HTR-8/SVneo (cell line): ENCODE data around the gene USP17L30.
"Not testable (repeated sequence)": the region's sequence is repeated elsewhere in the genome, so short reads cannot be mapped to it uniquely, and the experiment has no call there.

Experiments used
- DNase-seq: peaks from one replicate; pipeline ENCODE4 v3.0.0; 2011; ENCODE audit warnings: low spot score, mixed read lengths; ENCODE audit not compliant: insufficient read length
- FAIRE-seq: peaks from 2 replicates; lab custom pipeline; 2011; peaks lifted over from hg19 to GRCh38; lab: Jason Lieb, UNC

The USP17L30 gene

DNA sequence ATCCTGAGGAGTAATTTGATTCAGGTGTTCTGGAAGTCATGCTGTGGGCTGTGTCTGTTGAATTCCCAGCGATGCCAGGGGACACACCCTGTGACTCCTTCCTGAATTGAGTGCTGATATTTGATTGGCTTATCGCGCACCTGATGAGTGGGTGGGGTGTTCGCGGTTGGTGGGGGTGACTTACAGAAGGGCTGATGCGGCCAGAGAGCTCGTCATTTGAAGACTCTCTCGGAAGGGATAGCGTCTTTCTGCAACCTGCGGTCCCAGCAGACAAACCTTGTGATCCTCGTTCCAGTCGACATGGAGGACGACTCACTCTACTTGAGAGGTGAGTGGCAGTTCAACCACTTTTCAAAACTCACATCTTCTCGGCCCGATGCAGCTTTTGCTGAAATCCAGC, at the start of gene USP17L30:
TSS of gene USP17L30 (plus strand) at position 301 of the 400 bp plus-strand sequence. CDS start at position 301, 0 bp downstream.
- DNase-seq, FAIRE-seq: not testable (repeated sequence)

GRCh38 chr4:9324191-9324590, 38.7 kb upstream of the USP17L30 start:
- FAIRE-seq, DNase-seq: not testable (repeated sequence)

- not testable (repeated sequence) for FAIRE-seq, DNase-seq
Measured at GRCh38 chr4:9324865-9325264, 38.1 kb upstream of the USP17L30 start, which contains the start of gene USP17L24. TSS of gene USP17L24 (plus strand) at chr4:9325165. CDS start at chr4:9325165, 0 bp downstream.

DNA sequence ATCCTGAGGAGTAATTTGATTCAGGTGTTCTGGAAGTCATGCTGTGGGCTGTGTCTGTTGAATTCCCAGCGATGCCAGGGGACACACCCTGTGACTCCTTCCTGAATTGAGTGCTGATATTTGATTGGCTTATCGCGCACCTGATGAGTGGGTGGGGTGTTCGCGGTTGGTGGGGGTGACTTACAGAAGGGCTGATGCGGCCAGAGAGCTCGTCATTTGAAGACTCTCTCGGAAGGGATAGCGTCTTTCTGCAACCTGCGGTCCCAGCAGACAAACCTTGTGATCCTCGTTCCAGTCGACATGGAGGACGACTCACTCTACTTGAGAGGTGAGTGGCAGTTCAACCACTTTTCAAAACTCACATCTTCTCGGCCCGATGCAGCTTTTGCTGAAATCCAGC, 33.3 kb upstream of the USP17L30 start, which contains the start of gene USP17L25:
TSS of gene USP17L25 (plus strand) at position 301 of the 400 bp plus-strand sequence. CDS start at position 301, 0 bp downstream.
- not testable (repeated sequence) for DNase-seq, FAIRE-seq

DNA sequence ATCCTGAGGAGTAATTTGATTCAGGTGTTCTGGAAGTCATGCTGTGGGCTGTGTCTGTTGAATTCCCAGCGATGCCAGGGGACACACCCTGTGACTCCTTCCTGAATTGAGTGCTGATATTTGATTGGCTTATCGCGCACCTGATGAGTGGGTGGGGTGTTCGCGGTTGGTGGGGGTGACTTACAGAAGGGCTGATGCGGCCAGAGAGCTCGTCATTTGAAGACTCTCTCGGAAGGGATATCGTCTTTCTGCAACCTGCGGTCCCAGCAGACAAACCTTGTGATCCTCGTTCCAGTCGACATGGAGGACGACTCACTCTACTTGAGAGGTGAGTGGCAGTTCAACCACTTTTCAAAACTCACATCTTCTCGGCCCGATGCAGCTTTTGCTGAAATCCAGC, 28.6 kb upstream of the USP17L30 start, which contains the start of gene USP17L26:
TSS of gene USP17L26 (plus strand) at position 301 of the 400 bp plus-strand sequence. CDS start at position 301, 0 bp downstream.
- DNase-seq, FAIRE-seq: not testable (repeated sequence)

DNA sequence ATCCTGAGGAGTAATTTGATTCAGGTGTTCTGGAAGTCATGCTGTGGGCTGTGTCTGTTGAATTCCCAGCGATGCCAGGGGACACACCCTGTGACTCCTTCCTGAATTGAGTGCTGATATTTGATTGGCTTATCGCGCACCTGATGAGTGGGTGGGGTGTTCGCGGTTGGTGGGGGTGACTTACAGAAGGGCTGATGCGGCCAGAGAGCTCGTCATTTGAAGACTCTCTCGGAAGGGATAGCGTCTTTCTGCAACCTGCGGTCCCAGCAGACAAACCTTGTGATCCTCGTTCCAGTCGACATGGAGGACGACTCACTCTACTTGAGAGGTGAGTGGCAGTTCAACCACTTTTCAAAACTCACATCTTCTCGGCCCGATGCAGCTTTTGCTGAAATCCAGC, 23.8 kb upstream of the USP17L30 start, which contains the start of gene USP17L5:
TSS of gene USP17L5 (plus strand) at position 301 of the 400 bp plus-strand sequence. CDS start at position 301, 0 bp downstream.
- not testable (repeated sequence) for FAIRE-seq, DNase-seq

DNA sequence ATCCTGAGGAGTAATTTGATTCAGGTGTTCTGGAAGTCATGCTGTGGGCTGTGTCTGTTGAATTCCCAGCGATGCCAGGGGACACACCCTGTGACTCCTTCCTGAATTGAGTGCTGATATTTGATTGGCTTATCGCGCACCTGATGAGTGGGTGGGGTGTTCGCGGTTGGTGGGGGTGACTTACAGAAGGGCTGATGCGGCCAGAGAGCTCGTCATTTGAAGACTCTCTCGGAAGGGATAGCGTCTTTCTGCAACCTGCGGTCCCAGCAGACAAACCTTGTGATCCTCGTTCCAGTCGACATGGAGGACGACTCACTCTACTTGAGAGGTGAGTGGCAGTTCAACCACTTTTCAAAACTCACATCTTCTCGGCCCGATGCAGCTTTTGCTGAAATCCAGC, 19.1 kb upstream of the USP17L30 start, which contains the start of gene USP17L27:
TSS of gene USP17L27 (plus strand) at position 301 of the 400 bp plus-strand sequence. CDS start at position 301, 0 bp downstream.
- not testable (repeated sequence) for FAIRE-seq

DNA sequence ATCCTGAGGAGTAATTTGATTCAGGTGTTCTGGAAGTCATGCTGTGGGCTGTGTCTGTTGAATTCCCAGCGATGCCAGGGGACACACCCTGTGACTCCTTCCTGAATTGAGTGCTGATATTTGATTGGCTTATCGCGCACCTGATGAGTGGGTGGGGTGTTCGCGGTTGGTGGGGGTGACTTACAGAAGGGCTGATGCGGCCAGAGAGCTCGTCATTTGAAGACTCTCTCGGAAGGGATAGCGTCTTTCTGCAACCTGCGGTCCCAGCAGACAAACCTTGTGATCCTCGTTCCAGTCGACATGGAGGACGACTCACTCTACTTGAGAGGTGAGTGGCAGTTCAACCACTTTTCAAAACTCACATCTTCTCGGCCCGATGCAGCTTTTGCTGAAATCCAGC, 14.3 kb upstream of the USP17L30 start, which contains the start of gene USP17L28:
TSS of gene USP17L28 (plus strand) at position 301 of the 400 bp plus-strand sequence. CDS start at position 301, 0 bp downstream.
- FAIRE-seq, DNase-seq: not testable (repeated sequence)

More for the DNA sequence above, 19.1 kb upstream of the USP17L30 start, which contains the start of gene USP17L27:
- DNase-seq: not testable (repeated sequence)

DNA sequence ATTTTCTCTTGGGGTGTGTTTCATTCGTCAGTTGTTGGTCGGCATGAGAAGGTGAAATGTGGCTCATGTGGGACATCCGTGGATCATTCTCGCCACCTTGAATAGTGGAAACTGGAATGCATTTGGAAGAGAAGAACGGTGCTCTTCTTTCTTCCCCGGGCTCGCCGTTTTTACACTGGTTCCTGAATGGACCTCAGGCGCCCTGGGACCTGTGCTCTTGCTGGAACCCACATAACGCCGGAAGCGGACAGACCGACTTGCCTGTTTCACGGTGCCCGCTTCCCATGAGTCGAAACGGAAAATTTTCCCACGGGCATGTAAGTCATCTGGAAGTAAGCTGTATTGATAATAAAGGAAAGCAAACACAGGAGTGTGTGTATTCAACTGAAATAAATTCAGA, 12.1 kb upstream of the USP17L30 start:
- not testable (repeated sequence) for FAIRE-seq, DNase-seq

- DNase-seq, FAIRE-seq: not testable (repeated sequence)
Measured at GRCh38 chr4:9353338-9353737, 9.6 kb upstream of the USP17L30 start, which contains the start of gene USP17L29. TSS of gene USP17L29 (plus strand) at chr4:9353638. CDS start at chr4:9353638, 0 bp downstream.

DNA sequence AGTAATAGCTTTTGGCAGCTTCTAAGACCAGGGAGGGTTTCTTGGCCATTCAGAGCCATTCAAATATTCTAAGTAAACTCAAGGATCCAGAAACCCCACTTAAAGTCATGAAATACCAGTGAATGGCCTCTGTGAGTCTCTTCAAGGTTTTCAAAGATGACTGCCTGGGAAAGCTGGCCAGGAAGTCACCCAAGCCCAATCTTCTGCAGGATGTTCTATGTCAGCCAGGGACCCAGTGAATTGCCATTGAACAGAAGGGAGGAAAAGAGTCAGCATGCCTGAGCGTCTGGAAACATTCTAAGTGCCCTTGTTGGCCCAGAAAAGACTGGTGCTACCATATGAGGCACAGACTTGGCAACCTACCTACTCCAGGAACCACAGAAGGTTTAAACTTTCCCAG, 17.0 kb downstream of the USP17L30 start:
- not testable (repeated sequence) for DNase-seq, FAIRE-seq

- not testable (repeated sequence) for FAIRE-seq, DNase-seq
Measured at GRCh38 chr4:9381012-9381534, 18.1 kb downstream of the USP17L30 start.

- DNase-seq (no peak), FAIRE-seq (no peak)
Measured at GRCh38 chr4:9384126-9384525, 21.2 kb downstream of the USP17L30 start.

GRCh38 chr4:9389001-9389400, 26.1 kb downstream of the USP17L30 start:
- not testable (repeated sequence) for FAIRE-seq, DNase-seq

GRCh38 chr4:9405774-9406173, 42.8 kb downstream of the USP17L30 start:
- not testable (repeated sequence) for DNase-seq, FAIRE-seq

- FAIRE-seq, DNase-seq: not testable (repeated sequence)
Measured at GRCh38 chr4:9406491-9406890, 43.6 kb downstream of the USP17L30 start.

GRCh38 chr4:9409793-9410192, 46.9 kb downstream of the USP17L30 start:
- DNase-seq (no peak), FAIRE-seq (no peak)
